IMR-90 (cell line): ENCODE results near the gene MLIP. TPM values are rescaled to one million over a fixed set of nuclear protein-coding genes. Genes with fewer than 3 reads are reported as not detected.

Experiments used
- ATAC-seq: fragments of 200-7000 bp; cut with Tn5 transposase; 2 replicates; pipeline ENCODE4 v1.9.1; 2020; ENCODE audit warnings: low read depth, mild to moderate bottlenecking, moderate library complexity
- BruUV-seq: library from RNA; stranded (reverse); fragments of 400-500 nt; replicated peaks from 2 replicates; lab custom pipeline; 2021; lab: Mats Ljungman, UMichigan
- CTCF ChIA-PET: fragments of 300-600 bp; formaldehyde crosslinking; extraction: SDS; loops from one replicate; lab custom pipeline; 2021; ENCODE audit warnings: antibody characterized with exemption; lab: Yijun Ruan, JAX
- POLR2A ChIA-PET: fragments of 300-600 bp; sonication (Branson Sonifier 250); formaldehyde crosslinking; loops from one replicate; lab custom pipeline; 2022; ENCODE audit warnings: antibody characterized with exemption; ENCODE audit not compliant: unreplicated experiment; lab: Charles Lee
- DNase-seq: peaks from one replicate; pipeline ENCODE4 v3.0.0; 2013
- H2AFZ ChIP-seq: replicated peaks from 2 replicates; pipeline ENCODE3; 2013; ENCODE audit warnings: low read length, mild to moderate bottlenecking; ENCODE audit not compliant: poor library complexity
- H2AK5ac ChIP-seq: 2 replicates; pipeline ENCODE4 v1.6.1; 2013; ENCODE audit warnings: low read depth, low read length, inconsistent platforms
- H2AK9ac ChIP-seq: replicated peaks from 2 replicates; pipeline ENCODE3; 2013; ENCODE audit warnings: mild to moderate bottlenecking, low read depth, low read length, moderate library complexity; ENCODE audit not compliant: poor library complexity
- H2BK120ac ChIP-seq: 2 replicates; pipeline ENCODE4 v1.6.1; 2013; ENCODE audit warnings: low read depth, low read length, inconsistent platforms
- H2BK15ac ChIP-seq: 3 replicates; pipeline ENCODE4 v1.6.1; 2013; ENCODE audit warnings: low read depth, low read length, inconsistent platforms
- H2BK20ac ChIP-seq: 2 replicates; pipeline ENCODE4 v1.6.1; 2013; ENCODE audit warnings: low read depth, mild to moderate bottlenecking, inconsistent platforms, low read length, moderate library complexity
- H2BK5ac ChIP-seq: 2 replicates; pipeline ENCODE4 v1.6.1; 2013; ENCODE audit warnings: mild to moderate bottlenecking, low read depth, low read length, inconsistent platforms; ENCODE audit not compliant: poor library complexity, severe bottlenecking
- H3K14ac ChIP-seq: replicated peaks from 2 replicates; pipeline ENCODE4 v1.6.1; 2013; ENCODE audit warnings: low read depth, low read length, inconsistent platforms
- H3K18ac ChIP-seq: 2 replicates; pipeline ENCODE4 v1.6.1; 2013; ENCODE audit warnings: low read depth, low read length, control low read depth
- H3K23ac ChIP-seq: 2 replicates; pipeline ENCODE4 v1.6.1; 2013; ENCODE audit warnings: low read depth, low read length, inconsistent platforms
- H3K27ac ChIP-seq: 2 replicates; pipeline ENCODE4 v1.5.1; 2013; ENCODE audit warnings: mild to moderate bottlenecking, control low read depth, low read length; ENCODE audit not compliant: insufficient read depth
- H3K27me3 ChIP-seq: 2 replicates; pipeline ENCODE4 v1.6.1; 2013; ENCODE audit warnings: low read length; ENCODE audit not compliant: control insufficient read depth, insufficient read depth
- H3K36me3 ChIP-seq: 2 replicates; pipeline ENCODE4 v1.6.1; 2013; ENCODE audit warnings: low read length, mixed read lengths; ENCODE audit not compliant: control insufficient read depth, insufficient read depth
- H3K4ac ChIP-seq: 2 replicates; pipeline ENCODE4 v1.6.1; 2013; ENCODE audit warnings: low read depth, low read length, inconsistent platforms
- H3K4me1 ChIP-seq: 2 replicates; pipeline ENCODE4 v1.6.1; 2013; ENCODE audit warnings: low read length, mixed read lengths; ENCODE audit not compliant: control insufficient read depth, insufficient read depth
- H3K4me2 ChIP-seq: 2 replicates; pipeline ENCODE4 v1.6.1; 2013; ENCODE audit warnings: low read depth, mild to moderate bottlenecking, control low read depth, low read length, moderate library complexity
- H3K4me3 ChIP-seq: 2 replicates; pipeline ENCODE4 v1.5.1; 2013; ENCODE audit warnings: low read depth, mild to moderate bottlenecking, control low read depth, low read length, moderate library complexity; ENCODE audit not compliant: insufficient read depth
- H3K56ac ChIP-seq: 2 replicates; pipeline ENCODE4 v1.6.1; 2013; ENCODE audit warnings: low read length, inconsistent platforms; ENCODE audit not compliant: insufficient read depth; ENCODE audit errors: extremely low read depth
- H3K79me1 ChIP-seq, 2 experiments: 2 replicates each; pipeline ENCODE4 v1.6.1; 2013; ENCODE audit warnings: low read length in 2 of 2, inconsistent platforms in 1 of 2, low read depth in 1 of 2
- H3K9ac ChIP-seq: 2 replicates; pipeline ENCODE4 v1.6.1; 2013; ENCODE audit warnings: low read depth, low read length, control low read depth
- H3K9me1 ChIP-seq: 2 replicates; pipeline ENCODE4 v1.6.1; 2013; ENCODE audit warnings: low read length, inconsistent platforms; ENCODE audit not compliant: insufficient read depth
- H3K9me3 ChIP-seq: 2 replicates; pipeline ENCODE4 v1.6.1; 2013; ENCODE audit warnings: low read length; ENCODE audit not compliant: control insufficient read depth, insufficient read depth
- H4K20me1 ChIP-seq: 2 replicates; pipeline ENCODE4 v1.6.1; 2013; ENCODE audit warnings: low read length, inconsistent platforms; ENCODE audit not compliant: insufficient read depth
- H4K5ac ChIP-seq: 2 replicates; pipeline ENCODE4 v1.6.1; 2013; ENCODE audit warnings: mild to moderate bottlenecking, low read depth, low read length, control low read depth
- H4K8ac ChIP-seq, 2 experiments: 2 replicates each; pipeline ENCODE4 v1.6.1; 2013; ENCODE audit warnings: low read depth in 2 of 2, low read length in 2 of 2, control low read depth in 1 of 2, inconsistent platforms in 1 of 2
- H4K91ac ChIP-seq: 2 replicates; pipeline ENCODE4 v1.6.1; 2013; ENCODE audit warnings: low read depth, low read length, inconsistent platforms; ENCODE audit not compliant: insufficient read depth
- BHLHE40 ChIP-seq: fragments of 150-350 bp; IDR thresholded peaks from 2 replicates; pipeline ENCODE4 v1.6.1; 2016; ENCODE audit warnings: mild to moderate bottlenecking, low read depth, low read length
- CEBPB ChIP-seq: IDR thresholded peaks from 2 replicates; pipeline ENCODE4 v1.6.1; 2012; ENCODE audit warnings: low read depth, low read length, improper control_type of control experiment
- CHD1 ChIP-seq: IDR thresholded peaks from 2 replicates; pipeline ENCODE4 v1.6.1; 2012; ENCODE audit warnings: low read depth, low read length, improper control_type of control experiment
- CTCF ChIP-seq: conservative IDR thresholded peaks from 2 replicates; pipeline ENCODE4 v1.5.1; 2012; ENCODE audit warnings: mild to moderate bottlenecking, low read depth, low read length, improper control_type of control experiment
- ELK1 ChIP-seq: fragments of 150-350 bp; IDR thresholded peaks from 2 replicates; pipeline ENCODE4 v1.6.1; 2016; ENCODE audit warnings: low read depth, mild to moderate bottlenecking, low read length, moderate library complexity, borderline replicate concordance
- FOS ChIP-seq: fragments of 150-350 bp; IDR thresholded peaks from 2 replicates; pipeline ENCODE4 v1.6.1; 2016; ENCODE audit warnings: low read depth, low read length
- MAFK ChIP-seq: IDR thresholded peaks from 2 replicates; pipeline ENCODE4 v1.6.1; 2012; ENCODE audit warnings: low read depth, low read length, improper control_type of control experiment
- MAZ ChIP-seq: IDR thresholded peaks from 2 replicates; pipeline ENCODE4 v1.6.1; 2012; ENCODE audit warnings: low read depth, mild to moderate bottlenecking, low read length, improper control_type of control experiment, moderate library complexity, borderline replicate concordance
- MXI1 ChIP-seq: IDR thresholded peaks from 2 replicates; pipeline ENCODE4 v1.6.1; 2012; ENCODE audit warnings: low read depth, mild to moderate bottlenecking, low read length, moderate library complexity, borderline replicate concordance
- NFE2L2 ChIP-seq: fragments of 150-350 bp; IDR thresholded peaks from 2 replicates; pipeline ENCODE4 v1.6.1; 2016; ENCODE audit warnings: low read depth, mild to moderate bottlenecking, low read length
- POLR2A ChIP-seq: IDR thresholded peaks from 2 replicates; pipeline ENCODE4 v1.6.1; 2012; ENCODE audit warnings: mild to moderate bottlenecking, low read depth, low read length
- RAD21 ChIP-seq: IDR thresholded peaks from 2 replicates; pipeline ENCODE4 v1.6.1; 2012; ENCODE audit warnings: low read length, improper control_type of control experiment
- RCOR1 ChIP-seq: IDR thresholded peaks from 2 replicates; pipeline ENCODE4 v1.6.1; 2012; ENCODE audit warnings: mild to moderate bottlenecking, low read length, improper control_type of control experiment; ENCODE audit not compliant: insufficient replicate concordance
- RFX5 ChIP-seq: IDR thresholded peaks from 2 replicates; pipeline ENCODE4 v1.8.0; 2012; ENCODE audit warnings: low read depth, mild to moderate bottlenecking, low read length, moderate library complexity
- SMC3 ChIP-seq: fragments of 150-350 bp; IDR thresholded peaks from 2 replicates; pipeline ENCODE4 v1.6.1; 2016; ENCODE audit warnings: low read depth, mild to moderate bottlenecking, antibody characterized with exemption, low read length, moderate library complexity
- USF2 ChIP-seq: fragments of 150-350 bp; IDR thresholded peaks from 2 replicates; pipeline ENCODE4 v1.6.1; 2017; ENCODE audit warnings: mild to moderate bottlenecking, antibody characterized with exemption, low read length, low read depth
- WGBS, 2 experiments: methylation state at CpG; one replicate each; pipeline versions ENCODE4 v1.1.5 to v1.1.7; 2013; ENCODE audit warnings: missing lambda C conversion rate in 2 of 2; ENCODE audit not compliant: insufficient read length in 1 of 2; ENCODE audit errors: extremely low coverage in 2 of 2; 5-methylcytosine and 5-hydroxymethylcytosine counted together
- dilution Hi-C: fragments of 300-500 bp; cut with HindIII; formaldehyde crosslinking; loops from one replicate; pipeline ENCODE4 v1.14.3; 2018; ENCODE audit warnings: low sequenced_read_pairs; ENCODE audit not compliant: unreplicated experiment
- in situ Hi-C: fragments of 300-500 bp; cut with MboI; formaldehyde crosslinking; loops from 3 replicates; pipeline ENCODE4 v1.14.3; 2019; ENCODE audit warnings: low sequenced_read_pairs, inconsistent platforms, mixed read lengths
- intact Hi-C: fragments of 100-400 bp; cut with micrococcal nuclease; formaldehyde crosslinking; loops from 2 replicates; pipeline ENCODE4 v1.10.0; 2022
- polyA plus RNA-seq, 3 experiments: library from polyadenylated mRNA; depleted of rRNA; stranded (reverse); fragments of >200 nt; gene quantifications; 2 replicates each; pipeline ENCODE4 v1.2.3, GENCODE V29; 2012; ENCODE audit warnings: low replicate concordance in 1 of 3
- total RNA-seq: library from RNA; depleted of rRNA; stranded (reverse); fragments of >200 nt; gene quantifications from 2 replicates; pipeline ENCODE4 v1.2.3, GENCODE V29; 2012

Gene MLIP
- total and polyA plus RNA-seq, 2 of the 4 experiments (the other 2 are of a cell fraction) = not detected

GRCh38 chr6:54125493-54125892 lies 14.2 kb downstream of the MLIP start:
- Histone ChIP-seq H2BK5ac (no peak overlapping the region), H3K9me1 (no peaks in the 10 kb centered on the region), H3K23ac (no peak overlapping the region), H3K27me3 (no peaks in the 10 kb centered on the region), H4K20me1 (no peaks in the 10 kb centered on the region), H3K18ac (no peak overlapping the region), H2AK5ac (no peak overlapping the region), H3K27ac (no peak overlapping the region), H3K4me1 (no peaks in the 10 kb centered on the region), H3K79me1 (no peaks in the 10 kb centered on the region), H3K14ac (no peak overlapping the region), H3K36me3 (no peaks in the 10 kb centered on the region), H3K9ac (no peak overlapping the region), H2BK20ac (no peak overlapping the region), H2BK120ac (no peak overlapping the region), H3K4me2 (no peak overlapping the region), H4K8ac (no peak overlapping the region), H2AK9ac (no peak overlapping the region), H3K56ac (no peak overlapping the region), H3K9me3 (no peaks in the 10 kb centered on the region), H2AFZ (no peak overlapping the region), H3K4me3 (no peak overlapping the region), H4K91ac (no peak overlapping the region), H2BK15ac (no peak overlapping the region), H4K5ac (no peak overlapping the region), H3K4ac (no peak overlapping the region)
- 83% methylated on average over 1 of the region's 5 CpGs; no CpG with 5 or more reads in 1 of the 2 experiments for WGBS, 2 experiments
- in situ Hi-C loops (no loop called here), dilution Hi-C loops (no loop called here), intact Hi-C loops (no loop called here)
- DNase-seq (no peak), ATAC-seq (no peak)
- no TSS peak for BruUV-seq
- POLR2A ChIA-PET = no interaction called here
- CTCF ChIA-PET = no interaction called here
- TF ChIP-seq RAD21 (no peak), CTCF (no peak), BHLHE40 (no peak), MAFK (no peak), CHD1 (no peak), USF2 (no peak), POLR2A (no peak), MAZ (no peak), CEBPB (no peak), MXI1 (no peak), ELK1 (no peak), NFE2L2 (no peak), SMC3 (no peak), FOS (no peak), RCOR1 (no peak), RFX5 (no peak)
